Stimulated activated CD4-positive, alpha-beta T cell treated with anti-CD3 and anti-CD28 coated beads, Interleukin-1b, Interleukin-23, amount 100 ng/mL, for 4 hours (primary cell): ENCODE results near the gene ANHX.
"Not testable (repeated sequence)": the region's sequence is repeated elsewhere in the genome, so short reads cannot be mapped to it uniquely, and the experiment has no call there.

Source experiments
- DNase-seq, 2 donors: peaks; one replicate each; pipeline ENCODE4 v3.0.0-alpha.2; 2020; ENCODE audit warnings: low read depth in 2 of 2

ANHX gene

DNA sequence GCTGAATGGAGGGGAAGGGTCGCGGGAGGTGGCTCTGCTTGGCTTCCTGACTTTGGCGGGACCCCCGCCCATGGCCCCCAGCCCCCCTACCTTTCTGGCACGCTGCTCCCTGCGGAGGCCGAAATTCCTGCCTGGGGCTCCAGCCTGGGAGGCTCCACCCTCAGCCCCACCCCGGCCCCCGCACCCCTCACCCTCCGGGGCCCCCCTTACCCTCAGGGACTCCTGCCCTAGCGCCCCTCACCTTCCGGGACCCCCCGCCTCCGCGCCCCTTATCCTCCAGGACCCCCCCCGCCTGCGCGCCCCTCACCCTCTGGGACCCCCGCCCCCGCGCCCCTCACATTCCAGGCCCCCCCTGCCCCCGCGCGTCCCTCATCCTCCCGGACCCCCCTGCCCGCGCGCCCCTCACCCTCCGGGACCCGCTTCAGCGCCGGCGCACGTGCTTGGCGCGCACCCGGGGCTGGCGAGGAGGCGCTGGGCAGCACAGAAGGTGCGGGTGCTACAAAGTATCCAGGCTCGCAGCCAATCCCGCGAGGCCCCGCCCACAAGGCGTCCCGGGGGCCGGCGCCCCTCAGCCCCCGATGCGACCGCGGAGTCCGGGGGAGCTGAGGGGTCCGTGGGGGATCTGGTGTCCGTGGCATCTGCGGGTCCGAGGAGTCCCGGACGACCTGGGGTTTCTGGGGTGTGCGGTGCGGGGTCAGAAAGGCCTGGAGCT is at the start of gene ANHX:
Gene ANHX, minus strand, starts transcription at position 477 of the 712 bp plus-strand sequence. CDS start 1,521 bp downstream, outside the sequence.
- no peak for DNase-seq

DNA sequence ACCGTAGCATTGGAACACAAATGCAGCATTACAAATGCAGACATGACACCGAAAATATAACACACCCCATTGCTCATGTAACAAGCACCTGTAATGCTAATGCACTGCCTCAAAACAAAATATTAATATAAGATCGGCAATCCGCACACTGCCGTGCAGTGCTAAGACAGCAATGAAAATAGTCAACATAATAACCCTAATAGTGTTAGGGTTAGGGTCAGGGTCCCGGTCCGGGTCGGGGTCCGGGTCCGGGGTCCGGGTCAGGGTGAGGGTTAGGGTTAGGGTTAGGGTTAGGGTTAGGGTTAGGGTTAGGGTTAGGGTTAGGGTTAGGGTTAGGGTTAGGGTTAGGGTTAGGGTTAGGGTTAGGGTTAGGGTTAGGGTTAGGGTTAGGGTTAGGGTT is 29.0 kb upstream of the ANHX start:
- DNase-seq = not testable (repeated sequence)

DNA sequence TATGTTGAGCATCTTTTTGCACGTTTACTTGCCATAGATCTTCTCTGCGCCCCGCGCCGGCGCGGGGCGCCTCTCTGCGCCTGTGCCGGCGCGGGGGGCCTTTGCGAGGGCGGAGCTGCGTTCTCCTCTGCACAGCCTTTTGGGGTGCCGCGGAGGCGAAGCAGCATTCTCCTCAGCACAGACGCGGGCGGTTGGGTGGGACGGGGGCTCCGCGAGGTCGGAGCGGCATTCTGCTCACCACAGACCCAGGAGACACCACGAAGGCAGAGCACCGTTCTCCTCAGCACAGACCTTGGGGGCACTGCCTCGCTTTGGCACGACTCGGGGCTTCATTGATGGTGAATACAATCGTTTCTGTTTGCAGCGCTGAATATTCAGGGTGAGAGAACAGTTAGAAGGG is 28.5 kb upstream of the ANHX start:
- DNase-seq = no peak

DNA sequence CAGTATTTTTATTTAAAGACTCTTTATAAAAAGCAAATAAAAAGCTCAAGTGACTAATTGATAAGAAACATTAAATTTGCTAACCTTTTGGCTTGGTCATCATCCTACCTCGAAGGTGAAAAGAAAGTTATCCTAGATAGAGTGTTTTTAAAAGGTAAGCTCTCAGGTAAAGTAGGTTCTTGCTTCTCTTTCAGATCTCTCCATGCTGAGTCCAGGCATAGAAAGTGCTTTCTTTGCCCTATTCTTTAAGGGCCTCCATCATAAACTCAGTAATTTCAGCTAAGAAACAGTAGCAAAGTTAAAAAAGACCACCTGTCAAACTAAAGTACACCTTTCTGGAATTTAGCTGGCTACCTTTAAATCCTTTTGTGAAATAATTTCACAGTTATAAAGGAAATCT is 20.6 kb upstream of the ANHX start:
- DNase-seq = no peak

DNA sequence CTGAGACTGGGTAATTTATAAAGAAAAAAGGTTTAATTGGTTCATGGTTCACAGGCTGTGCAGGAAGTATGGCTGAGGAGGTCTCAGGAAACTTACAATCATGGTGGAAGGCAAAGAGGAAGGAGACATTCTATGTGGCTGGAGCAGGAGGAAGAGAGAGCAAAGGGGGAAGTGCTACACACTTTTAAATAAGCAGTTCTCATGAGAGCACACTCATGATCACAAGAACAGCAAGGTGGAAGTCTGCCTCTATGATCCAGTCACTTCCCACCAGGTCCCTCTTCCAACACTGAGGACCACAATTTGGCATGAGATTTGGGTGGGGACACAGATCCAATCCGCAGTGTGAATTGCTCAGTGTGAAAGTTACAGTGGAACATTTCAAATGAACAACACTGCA is 20.2 kb upstream of the ANHX start:
- not testable (repeated sequence) for DNase-seq

DNA sequence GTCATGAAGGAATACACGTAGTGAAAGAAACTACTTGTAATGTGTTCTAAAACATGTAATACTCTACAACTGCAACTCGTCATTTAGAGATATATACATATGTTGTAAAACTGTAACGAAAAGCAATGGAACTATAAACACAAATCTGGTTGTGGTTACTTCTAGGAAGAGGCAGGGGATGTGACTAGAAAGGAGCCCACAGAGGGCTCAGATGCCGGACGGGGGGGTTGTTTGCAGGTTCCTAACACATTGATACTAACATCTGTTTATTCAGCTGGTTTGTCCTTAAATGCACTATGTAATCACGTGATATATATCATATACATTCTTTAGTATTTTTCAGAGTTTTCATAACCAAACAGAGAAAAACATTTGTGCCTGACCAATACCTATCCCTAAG is 16.1 kb upstream of the ANHX start:
- no peak for DNase-seq

DNA sequence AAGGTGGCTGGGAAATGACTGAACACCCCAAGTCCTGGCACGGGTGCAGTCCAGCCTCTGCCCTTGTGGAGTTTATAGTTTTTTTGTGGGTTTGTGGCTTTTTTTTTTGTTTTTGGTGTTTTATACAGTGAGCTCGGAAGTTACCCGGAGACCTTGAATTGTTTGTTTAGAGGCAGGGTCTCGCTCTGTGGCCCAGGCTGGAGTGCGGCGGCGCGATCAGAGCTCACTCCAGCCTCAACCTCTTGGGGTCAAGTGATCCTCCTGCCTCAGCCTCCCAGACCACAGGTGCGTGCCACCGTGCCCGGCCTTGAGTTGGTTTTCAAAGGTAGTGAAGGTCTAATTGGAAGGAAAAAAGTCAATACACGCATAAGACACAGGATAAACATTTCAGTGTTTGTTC is 879 bp upstream of the ANHX start:
- no peak for DNase-seq

DNA sequence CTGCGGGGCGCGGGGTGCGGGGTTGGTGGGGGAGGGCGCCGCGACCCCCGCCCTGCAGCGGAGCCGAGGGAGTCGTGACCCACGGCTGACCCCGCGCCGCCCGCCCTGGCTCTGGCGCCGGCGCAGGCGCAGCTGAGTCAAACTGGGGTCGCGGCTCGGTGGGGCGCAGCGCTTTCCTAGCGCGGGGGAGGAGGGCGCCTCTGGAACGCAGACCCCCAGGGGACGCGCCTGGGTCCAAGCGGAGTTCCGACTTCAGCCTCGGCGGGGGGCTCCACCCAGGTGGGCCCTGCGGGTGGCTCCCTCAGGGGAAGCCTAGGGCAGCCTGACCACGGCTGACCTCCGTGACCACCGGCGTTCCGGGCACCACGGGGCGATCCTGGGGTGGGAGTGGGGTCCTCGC is 467 bp upstream of the ANHX start:
- no peak for DNase-seq

DNA sequence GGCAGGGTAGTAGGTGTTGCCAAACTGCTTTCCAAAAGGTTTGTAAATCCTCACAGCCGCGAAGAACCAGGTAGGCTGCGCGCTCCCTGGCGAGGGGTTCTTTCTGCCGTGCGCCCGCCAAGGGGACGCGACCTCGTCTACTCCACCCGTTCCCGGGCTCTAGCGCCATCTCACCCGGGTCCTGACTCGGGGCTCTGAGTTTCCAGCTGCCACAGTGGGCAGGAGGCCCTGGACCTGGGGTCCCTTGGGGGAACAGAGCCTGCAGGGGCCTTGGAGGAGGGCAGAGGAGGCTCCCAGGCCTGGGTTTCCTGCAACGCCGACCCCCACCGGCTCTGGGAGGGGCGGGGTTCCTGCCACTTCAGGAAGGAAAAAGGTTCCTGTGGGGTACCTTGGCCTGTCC is 706 bp downstream of the ANHX start:
- no peak for DNase-seq

DNA sequence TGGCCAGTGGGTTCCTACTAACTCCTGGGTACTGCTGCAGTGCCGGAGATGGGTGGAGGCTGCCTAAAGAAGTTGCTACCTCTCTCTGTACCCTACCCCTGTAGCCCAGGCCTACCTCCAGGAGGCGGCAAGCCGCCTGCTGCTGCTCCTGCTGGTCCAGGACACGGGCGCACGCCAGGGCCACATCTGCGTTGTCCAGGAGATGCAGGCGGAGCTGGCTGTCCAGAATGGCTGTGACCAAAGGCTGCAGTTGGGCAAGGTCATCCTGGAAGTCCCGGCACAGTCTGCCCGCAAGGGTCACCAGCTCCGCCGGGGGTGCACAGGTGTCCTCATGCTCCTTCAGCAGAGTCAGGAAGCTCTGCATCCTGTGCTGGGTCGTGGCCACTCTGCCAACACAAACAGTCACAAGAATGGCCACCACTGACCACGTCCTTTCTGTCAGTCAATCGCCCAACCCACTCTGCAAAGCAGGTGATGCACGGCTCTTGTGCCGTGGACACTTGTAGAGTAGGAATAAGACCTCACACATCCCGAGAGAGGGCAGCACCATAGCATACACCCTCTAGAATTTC is 1.6 kb downstream of the ANHX start:
- DNase-seq = no peak

DNA sequence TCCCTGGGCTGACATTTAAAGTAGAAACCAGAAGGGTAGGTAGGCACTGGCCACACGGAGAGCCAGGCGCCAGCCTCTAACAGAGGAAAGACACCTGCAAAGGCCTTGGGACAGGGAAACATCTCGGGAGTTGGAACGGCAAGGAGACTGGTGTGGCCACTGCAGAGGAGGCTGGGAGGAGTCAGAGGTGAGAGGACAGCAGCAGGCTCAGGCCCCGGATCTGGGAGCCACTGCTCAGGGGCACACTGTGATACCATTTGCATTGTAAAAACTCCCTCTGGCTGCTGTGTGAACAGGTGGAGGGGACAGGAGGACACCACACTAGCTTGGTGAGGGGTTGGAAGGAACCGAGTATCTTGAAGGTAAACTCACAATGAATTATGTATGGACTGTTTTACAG is 2.7 kb downstream of the ANHX start:
- no peak for DNase-seq

DNA sequence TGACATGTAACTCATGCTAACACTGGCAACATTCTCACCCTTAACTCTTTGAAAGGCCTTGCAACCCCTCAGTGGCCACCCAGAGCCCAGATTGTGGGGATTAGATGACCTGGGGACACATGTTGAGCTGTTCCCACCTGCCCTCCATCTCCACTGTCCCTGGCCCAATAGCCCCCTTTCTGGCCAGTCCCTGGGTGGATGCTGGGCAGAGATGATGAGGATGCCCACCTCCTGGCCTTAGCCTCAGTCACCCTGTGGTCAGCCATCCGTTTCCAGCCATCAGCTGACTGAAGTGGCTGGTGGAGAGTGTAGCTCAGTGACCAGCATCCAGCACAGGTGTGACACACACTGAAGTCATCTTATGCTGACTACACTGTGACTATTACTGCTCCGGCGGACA is 4.7 kb downstream of the ANHX start:
- no peak for DNase-seq

DNA sequence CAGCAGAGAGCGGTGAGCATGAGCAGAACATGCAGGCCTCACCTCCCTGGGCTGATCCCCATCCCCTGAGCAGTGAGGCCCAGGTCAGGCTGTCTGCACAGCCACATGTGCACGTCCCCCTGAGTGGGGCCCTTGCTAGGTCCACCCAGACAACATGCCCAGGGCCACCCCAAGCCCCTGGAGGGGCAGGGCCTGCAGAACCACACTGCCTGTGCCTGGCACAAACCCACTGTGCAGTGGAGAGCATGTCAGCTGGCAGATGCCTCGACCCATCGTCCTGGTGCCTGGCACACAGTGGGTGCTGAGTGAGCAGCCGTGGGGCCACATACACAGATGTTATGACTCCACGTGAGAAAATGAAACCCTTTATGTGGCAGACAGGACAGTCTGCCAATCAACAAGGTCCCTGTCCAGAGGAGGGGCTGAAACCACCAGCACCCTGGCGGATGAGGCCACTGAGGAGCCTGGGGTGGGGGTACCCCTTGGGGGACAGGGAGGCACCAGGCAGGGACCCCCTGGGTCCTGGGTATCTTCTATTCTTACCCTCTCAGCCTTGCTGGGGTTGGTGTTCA is 8.3 kb downstream of the ANHX start:
- no peak for DNase-seq

DNA sequence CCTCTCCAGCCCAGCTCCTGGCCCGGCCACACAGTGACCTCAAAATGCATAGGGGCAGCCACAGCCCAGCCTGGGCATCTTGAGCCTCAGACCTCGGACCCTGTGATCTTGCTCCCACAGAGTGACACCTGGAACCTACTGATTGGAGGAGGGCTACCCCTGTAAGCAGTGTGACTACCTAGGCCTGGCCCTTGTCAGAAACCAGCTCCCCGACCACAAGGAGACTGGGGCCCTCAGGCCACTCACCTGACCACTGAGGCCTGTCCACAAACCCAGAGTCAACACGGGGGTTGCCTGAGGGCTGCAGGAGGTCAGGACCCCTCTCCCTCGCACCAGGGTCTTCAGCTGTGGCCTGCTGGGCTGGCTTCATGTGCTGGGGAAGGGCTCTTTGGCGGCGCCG is 9.0 kb downstream of the ANHX start:
- DNase-seq = no peak

DNA sequence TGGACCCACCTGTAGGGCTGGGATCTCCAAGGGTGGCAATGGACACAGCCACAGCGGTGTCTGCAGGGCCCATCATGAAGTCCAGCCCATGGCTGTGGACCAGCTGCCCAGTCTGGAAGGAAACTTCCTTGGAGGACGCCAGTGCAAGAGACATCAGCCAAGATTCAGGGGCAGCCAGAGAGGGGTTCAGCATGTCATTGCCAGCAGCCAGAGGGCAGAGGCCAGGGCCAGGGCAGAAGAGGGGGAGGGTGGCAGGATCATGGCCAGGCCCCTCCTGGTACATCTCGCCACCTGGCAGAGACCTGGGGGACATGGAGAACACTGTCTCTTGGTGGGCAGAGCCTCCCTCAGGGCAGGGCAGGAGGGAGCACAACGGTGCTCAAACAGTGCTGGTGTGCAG is 10.2 kb downstream of the ANHX start:
- no peak for DNase-seq

DNA sequence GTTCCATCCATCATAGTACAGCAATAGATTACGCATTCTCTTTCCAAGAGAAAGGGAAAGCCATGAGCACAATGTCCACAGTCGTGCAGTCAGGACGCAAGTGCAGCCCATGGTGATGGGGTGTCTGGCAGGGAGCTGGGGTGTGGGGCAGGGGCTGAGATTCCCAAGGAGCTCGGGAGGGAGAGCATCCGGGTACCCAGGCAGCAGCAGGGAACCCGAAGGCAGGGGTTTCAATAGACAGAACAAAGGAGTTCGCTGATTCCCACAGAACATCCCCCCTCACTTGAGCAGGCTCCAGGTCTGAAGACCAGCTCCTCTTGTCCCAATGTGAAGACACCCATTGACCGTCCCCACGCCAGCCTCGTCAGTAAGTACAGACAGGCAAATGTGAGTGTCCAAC is 13.5 kb downstream of the ANHX start:
- no peak for DNase-seq

DNA sequence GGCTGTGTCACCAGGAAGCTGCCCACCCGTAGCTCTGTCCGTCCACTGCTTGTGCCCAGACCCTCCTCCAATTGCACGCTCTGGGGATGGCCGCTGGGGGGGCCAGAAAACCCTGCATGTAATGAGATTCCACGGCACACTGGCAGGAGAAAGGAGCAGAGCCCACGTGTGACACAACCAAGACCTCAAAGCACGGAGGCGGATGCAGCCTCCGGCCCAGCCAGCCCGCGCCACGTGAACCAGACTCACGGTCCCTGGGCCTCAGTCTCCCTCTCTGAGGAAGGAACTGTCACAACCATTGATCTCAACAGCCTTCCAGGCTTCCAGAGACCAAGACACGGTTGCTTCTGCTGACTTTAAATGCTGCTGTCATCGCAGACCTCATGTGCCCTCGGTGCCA is 14.4 kb downstream of the ANHX start:
- no peak for DNase-seq

DNA sequence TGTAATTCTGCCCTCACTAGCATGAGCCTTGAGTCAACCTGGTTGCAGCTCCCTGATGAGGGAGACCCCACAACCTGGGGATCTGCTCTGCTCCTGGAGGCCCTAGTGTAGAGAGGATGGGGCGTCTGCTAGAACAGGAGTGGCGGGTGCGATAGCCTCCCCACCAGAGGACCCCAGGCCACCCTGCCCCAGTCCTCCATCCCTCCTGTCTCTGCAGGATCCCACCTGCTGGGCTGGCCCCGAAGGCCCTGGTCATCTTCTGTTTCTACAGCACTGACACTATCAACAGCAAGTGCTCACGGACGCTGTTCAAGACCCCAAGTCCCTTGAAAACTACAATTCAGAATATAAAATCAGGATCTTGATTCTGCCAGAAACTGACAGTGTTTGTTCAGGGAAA is 15.2 kb downstream of the ANHX start:
- no peak for DNase-seq

DNA sequence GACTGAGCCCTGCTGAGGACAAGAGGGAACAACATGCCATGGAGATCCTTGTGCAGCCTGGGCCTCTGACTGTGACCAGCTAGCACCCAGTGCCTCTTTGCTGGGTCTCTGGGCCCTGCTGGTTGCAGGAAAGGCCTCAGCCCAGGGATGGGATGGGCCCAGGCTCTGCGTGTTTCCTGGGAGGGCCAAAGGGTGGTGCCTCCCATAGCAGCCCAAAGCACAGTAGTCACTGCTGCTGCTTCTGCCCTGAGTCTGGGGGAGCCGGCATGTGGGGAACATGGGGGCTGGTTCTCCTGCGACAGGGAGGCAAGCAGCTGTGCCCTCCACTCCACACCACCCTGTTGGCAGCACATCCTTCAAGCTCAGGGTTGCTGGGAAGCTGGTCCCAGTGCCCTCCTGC is 18.5 kb downstream of the ANHX start:
- DNase-seq = no peak

DNA sequence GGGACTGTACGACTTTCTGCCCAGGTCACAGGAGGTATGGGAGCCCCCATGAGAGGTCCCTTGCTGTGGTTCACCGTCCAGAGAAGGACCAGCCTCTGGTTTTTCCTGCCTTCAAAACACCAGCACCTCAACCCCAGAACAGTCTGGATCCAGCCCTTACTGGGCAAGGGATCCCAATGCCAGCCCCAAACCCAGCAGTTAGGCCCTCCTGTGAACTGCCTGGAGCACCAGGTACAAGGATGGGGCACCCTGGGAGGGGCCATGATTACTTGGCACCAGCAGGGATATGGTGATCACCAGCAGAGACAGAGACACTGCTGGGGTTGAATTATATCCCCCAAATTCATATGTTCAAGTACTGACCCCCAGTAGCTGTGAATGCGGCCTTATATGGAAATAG is 20.0 kb downstream of the ANHX start:
- no peak for DNase-seq

DNA sequence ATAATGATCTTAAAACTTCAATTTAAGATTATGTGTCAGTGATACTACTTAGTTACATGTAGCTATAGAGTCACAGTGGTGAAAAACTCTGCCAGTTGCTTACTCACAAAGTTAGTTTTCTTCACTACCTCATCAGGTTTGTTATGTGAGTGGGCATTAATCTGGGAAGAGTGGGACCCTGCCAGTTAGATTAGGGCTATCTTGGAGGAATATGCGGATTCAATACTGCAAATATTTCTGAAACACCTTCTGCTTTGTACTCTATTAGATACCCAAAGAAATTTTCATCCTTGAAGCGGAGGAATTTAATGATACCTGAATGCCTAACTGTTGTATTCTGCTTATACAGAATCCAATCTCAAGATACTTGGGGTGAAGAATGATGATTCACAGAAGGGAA is 29.3 kb downstream of the ANHX start:
- no peak for DNase-seq

DNA sequence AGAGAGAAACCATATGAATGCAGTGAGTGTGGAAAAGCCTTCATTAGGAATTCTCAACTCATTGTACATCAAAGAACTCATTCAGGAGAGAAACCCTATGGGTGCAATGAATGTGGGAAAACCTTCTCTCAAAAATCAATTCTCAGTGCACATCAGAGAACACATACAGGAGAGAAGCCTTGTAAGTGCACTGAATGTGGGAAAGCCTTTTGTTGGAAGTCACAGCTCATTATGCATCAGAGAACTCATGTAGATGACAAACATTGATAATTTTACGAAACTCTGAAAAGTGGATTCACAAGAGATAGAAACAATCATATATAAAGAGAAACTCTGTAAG is 31.4 kb downstream of the ANHX start:
- DNase-seq = no peak

DNA sequence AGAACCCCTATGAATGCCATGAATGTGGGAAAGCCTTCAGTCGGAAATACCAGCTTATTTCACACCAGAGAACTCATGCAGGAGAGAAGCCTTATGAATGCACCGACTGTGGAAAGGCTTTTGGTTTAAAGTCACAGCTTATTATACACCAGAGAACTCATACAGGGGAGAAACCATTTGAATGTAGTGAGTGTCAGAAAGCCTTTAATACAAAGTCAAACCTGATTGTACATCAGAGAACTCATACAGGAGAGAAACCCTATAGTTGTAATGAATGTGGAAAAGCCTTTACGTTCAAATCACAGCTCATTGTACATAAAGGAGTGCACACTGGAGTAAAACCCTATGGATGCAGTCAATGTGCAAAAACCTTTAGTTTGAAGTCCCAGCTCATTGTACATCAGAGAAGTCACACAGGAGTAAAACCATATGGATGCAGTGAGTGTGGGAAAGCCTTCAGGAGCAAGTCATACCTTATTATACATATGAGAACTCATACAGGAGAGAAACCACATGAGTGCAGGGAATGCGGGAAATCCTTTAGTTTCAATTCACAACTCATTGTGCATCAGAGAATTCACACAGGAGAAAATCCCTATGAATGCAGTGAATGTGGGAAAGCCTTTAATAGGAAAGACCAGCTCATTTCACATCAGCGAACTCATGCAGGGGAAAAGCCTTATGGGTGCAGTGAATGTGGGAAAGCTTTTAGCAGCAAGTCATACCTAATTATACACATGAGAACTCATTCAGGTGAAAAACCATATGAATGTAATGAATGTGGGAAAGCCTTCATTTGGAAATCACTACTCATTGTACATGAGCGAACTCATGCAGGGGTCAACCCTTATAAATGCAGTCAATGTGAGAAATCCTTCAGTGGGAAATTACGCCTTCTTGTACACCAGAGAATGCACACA is 32.1 kb downstream of the ANHX start:
- no peak for DNase-seq
